Kasumi-1 (cell line): ENCODE measurements around the gene CCDC124.
"Not testable (repeated sequence)": the region's sequence is repeated elsewhere in the genome, so short reads cannot be mapped to it uniquely, and the experiment has no call there.

ENCODE experiments used
- DNase-seq, 2 experiments: peaks; one replicate each; lab custom pipeline; 2025; lab: John Stamatoyannopoulos, UW

The CCDC124 gene

DNA sequence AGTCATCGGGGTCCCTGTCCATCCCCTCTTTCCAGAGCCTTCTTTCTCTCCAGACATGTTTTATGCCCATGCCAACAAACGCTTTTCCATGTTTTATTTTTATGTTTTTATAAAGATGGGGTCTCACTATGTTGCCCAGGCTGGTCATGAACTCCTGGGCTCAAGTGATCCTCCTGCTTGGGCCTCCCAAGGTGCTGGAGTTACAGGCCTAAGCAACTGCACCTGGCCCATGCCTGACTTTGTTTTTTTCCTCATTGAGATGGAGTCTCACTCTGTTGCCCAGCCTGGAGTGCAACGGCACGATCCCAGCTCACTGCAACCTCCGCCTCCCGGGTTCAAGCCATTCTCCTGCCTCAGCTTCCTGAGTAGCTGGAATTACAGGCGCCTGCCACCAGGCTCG, 53.8 kb downstream of the CCDC124 start:
- DNase-seq: not testable (repeated sequence)

- no peak for DNase-seq
These were observed 55.3 kb downstream of the CCDC124 start for GRCh38 chr19:17988161-17988560.

- no peak for DNase-seq
These were observed 56.7 kb downstream of the CCDC124 start for GRCh38 chr19:17989425-17990094.

DNA sequence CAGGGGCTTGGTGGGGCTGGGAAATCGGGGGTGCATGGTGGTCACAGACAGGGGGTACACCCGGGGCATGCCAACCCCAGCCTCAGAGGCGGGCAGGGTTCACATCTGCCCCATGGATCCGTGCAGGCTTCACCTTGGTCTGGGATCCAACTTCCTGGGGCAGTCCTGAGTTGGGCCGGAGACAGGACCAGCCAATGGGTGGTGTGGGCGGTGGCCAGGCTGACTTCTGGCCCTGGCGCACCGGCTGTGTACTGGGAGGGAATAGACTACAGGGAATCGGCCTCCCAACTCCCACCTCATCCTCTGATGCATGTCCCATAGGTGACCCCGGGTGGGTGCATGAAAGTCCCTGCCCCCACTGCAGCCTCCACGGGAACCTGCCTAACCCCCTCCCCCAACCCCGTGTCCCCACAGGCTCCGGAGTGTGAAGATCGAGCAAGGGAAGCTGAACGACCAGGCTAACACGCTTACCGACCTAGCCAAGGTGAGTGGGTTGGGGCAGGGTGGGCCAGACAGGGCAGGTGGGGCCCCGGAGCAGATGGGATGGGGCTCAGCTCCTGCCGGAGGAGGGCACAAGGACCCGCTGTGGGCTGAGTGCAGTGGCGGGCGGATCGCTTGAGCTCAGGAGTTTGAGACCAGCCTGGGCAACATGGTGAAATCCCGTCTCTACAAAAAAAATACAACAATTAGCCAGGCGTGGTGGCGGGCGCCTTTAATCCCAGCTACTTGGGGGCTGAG, 60.4 kb downstream of the CCDC124 start:
- DNase-seq: no peak
